ENCODE results near the gene AIM2.

DNA sequence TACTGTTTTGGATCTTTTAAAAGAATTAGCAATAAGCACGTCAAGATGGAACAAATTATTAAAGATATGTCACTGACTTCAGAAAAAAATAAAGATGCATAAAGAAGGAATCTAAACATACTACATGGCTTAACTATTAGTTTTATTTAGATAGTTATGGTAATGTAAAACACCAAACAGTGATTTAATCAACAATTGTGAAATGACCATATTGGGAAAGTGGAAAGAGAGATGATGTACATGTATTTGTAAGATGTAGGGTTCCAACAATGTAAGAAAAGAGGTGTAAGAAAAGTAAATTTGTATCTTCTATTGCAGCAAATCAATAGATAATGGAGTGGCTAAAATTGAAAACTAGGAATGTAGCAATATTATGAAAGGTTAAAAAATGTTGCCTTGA lies 6.4 kb upstream of the AIM2 start:
- TF ChIP-seq EZH2 (IDR thresholded peaks at IDR 0.05; ENCODE audit: low read length) (no peak), CTCF (optimal IDR thresholded peaks at IDR 0.05 in 1 of 3, IDR thresholded peaks at IDR 0.05 in 1 of 3, conservative IDR thresholded peaks at IDR 0.05 in 1 of 3; ENCODE audit: extremely low read depth in 1 of 3, insufficient read depth in 2 of 3, low read length in 3 of 3) (no peak)
